ENCODE results near the gene NFATC1.
"Not testable (repeated sequence)": the region's sequence is repeated elsewhere in the genome, so short reads cannot be mapped to it uniquely, and the experiment has no call there.

The NFATC1 gene

GRCh38 chr18:79376661-79377060, 19.1 kb upstream of the NFATC1 start:
- not testable (repeated sequence) for DNase-seq

- DNase-seq = no peak
Observed at GRCh38 chr18:79377187-79377891, 18.4 kb upstream of the NFATC1 start.

- DNase-seq = peak; percentile 79 to 81
Observed at GRCh38 chr18:79378536-79379250, 17.0 kb upstream of the NFATC1 start.

GRCh38 chr18:79379251-79379905, 16.4 kb upstream of the NFATC1 start:
- no peak for DNase-seq

GRCh38 chr18:79379931-79380815, 15.6 kb upstream of the NFATC1 start:
- no peak for DNase-seq

GRCh38 chr18:79380816-79381806, 14.6 kb upstream of the NFATC1 start:
- DNase-seq = peak; percentile 61 to 77

GRCh38 chr18:79381811-79382311, 13.9 kb upstream of the NFATC1 start:
- no peak for DNase-seq

- DNase-seq = no peak
Observed at GRCh38 chr18:79382681-79383387, 12.9 kb upstream of the NFATC1 start.

- no peak for DNase-seq
Observed at GRCh38 chr18:79383388-79384056, 12.2 kb upstream of the NFATC1 start.

GRCh38 chr18:79384151-79384807, 11.5 kb upstream of the NFATC1 start:
- no peak for DNase-seq

GRCh38 chr18:79384834-79385233, 10.9 kb upstream of the NFATC1 start:
- no peak for DNase-seq

GRCh38 chr18:79385326-79385707, 10.4 kb upstream of the NFATC1 start:
- DNase-seq = no peak

GRCh38 chr18:79385708-79386341, 9.9 kb upstream of the NFATC1 start:
- DNase-seq = no peak

- DNase-seq = no peak
Observed at GRCh38 chr18:79386547-79386946, 9.2 kb upstream of the NFATC1 start.

- DNase-seq = no peak
Observed at GRCh38 chr18:79387214-79387613, 8.5 kb upstream of the NFATC1 start.

GRCh38 chr18:79387615-79388014, 8.1 kb upstream of the NFATC1 start:
- no peak for DNase-seq

GRCh38 chr18:79388043-79388442, 7.7 kb upstream of the NFATC1 start:
- no peak for DNase-seq

- DNase-seq = no peak
Observed at GRCh38 chr18:79389689-79390088, 6.0 kb upstream of the NFATC1 start.

GRCh38 chr18:79392226-79392625, 3.5 kb upstream of the NFATC1 start:
- DNase-seq = no peak

Data from stimulated activated CD4-positive, alpha-beta T cell treated with anti-CD3 and anti-CD28 coated beads, Interleukin-4, amount 100 ng/mL, for 4 hours (primary cell).